GM19351 (cell line): ENCODE measurements around the gene KIF18B.

ENCODE experiments used
- ATAC-seq: cut with Tn5 transposase; IDR thresholded peaks from one replicate; pipeline ENCODE4 v1.9.1; 2021; ENCODE audit warnings: mild to moderate bottlenecking, moderate library complexity; ENCODE audit not compliant: unreplicated experiment

The KIF18B gene

GRCh38 chr17:44907729-44908470 is 39.7 kb downstream of the KIF18B start:
- no peak for ATAC-seq

- no peak for ATAC-seq
Measured at GRCh38 chr17:44906763-44907728, 40.5 kb downstream of the KIF18B start.

GRCh38 chr17:44906010-44906646 is 41.4 kb downstream of the KIF18B start:
- ATAC-seq = no peak

GRCh38 chr17:44905006-44906000 is 42.3 kb downstream of the KIF18B start:
- ATAC-seq = no peak

DNA sequence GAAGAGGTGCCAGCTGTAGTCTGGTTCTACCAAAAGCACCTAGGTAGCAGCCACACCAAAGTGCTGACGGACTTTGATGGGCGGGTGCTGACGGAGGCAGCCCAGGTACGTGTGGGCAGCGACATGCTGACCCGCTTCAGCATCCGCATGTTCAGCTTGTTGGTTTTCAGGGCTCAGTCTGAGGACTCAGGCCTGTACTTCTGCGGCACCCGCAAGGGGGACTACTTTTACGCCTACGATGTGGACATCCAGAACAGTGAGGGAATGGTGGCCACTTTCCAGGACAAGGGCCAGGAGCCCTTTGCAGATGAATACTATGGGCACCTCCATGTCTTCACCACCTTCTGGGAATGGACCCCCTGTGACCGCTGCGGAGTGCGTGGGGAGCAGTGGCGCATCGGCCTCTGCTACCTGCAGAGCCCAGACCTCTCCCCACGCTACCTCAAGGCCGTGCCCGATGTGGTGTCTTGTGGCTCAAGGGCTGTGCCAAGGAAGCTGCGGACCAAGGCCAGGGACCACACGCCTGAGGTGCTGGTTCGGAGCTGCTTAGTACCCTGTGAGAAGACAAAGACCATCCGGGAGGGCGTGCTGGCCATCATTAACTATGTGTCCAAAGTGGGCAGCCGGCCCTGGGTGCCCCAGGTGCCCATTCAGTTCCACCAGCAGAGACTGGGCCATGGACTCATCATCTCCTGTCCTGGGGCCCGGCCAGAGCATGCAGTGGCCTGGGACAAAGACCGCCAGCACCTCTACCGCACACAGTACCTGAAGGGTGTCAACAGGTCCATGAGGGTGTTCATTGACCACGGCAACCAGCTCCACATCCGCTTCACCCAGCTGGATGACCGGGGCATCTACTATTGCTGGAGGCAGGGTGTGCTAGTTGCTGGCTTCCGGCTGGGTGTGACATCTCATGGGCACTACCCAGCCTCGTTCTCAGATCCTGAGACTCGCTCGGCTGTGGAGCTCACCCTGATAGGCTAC is 43.3 kb downstream of the KIF18B start:
- no peak for ATAC-seq

DNA sequence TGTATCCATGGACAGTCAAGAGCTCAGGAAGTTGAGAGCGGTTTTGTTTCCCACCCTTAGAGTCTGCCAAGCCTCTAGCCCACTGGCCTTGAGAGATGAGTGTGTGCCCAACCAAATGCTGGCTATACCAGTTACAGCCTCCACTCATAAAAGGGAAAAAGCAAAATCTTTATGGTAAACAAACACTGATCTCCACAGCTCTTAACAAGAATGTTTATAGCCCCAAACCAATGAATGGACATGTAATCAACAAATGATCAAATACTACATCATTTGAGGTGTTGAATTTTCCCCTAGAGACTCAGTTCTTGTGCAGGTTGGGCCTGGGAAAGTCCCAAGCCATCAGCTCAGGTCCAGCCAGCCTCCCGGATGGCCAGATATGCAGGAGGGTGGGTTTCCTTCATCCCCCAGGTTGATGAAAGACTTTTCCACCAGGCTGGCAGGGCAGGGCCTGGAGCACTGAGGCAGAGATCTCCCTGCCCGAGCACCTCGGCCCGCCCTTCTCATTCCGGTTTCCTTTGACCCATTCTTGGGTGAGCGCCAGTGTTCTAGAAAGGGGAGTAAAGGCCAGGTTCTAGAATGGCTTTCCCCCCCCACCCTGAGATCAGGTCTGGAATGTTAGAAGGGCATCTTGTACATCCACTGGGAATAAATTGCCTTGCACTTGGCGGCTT is 44.4 kb downstream of the KIF18B start:
- ATAC-seq = no peak

GRCh38 chr17:44902135-44902760 is 45.3 kb downstream of the KIF18B start:
- no peak for ATAC-seq

DNA sequence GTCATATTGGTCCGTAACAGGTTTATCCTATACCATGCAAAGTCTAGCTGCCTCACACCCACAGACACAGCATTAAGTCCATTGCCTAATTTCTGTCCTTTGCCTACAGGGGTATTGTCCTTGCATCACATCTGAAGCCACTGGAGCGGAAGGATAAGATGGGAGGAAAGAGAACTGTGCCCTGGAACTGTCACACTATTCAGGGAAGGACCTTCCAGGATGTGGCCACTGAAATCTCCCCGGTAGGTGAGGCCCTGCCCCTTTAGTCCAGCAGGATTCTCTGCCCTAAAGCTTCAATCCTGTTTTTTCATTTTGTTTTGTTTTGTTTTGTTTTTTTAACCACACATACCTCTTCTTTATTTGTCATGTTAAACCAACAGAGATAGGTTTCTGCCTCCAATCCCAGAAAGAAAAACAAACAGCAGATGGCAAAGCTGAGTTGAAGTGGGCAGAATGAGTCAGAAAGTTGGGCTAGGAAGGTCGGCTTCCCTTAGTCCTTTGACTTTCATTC is 46.1 kb downstream of the KIF18B start:
- ATAC-seq = no peak

- no peak for ATAC-seq
Measured at GRCh38 chr17:44900894-44901293, 46.7 kb downstream of the KIF18B start.

DNA sequence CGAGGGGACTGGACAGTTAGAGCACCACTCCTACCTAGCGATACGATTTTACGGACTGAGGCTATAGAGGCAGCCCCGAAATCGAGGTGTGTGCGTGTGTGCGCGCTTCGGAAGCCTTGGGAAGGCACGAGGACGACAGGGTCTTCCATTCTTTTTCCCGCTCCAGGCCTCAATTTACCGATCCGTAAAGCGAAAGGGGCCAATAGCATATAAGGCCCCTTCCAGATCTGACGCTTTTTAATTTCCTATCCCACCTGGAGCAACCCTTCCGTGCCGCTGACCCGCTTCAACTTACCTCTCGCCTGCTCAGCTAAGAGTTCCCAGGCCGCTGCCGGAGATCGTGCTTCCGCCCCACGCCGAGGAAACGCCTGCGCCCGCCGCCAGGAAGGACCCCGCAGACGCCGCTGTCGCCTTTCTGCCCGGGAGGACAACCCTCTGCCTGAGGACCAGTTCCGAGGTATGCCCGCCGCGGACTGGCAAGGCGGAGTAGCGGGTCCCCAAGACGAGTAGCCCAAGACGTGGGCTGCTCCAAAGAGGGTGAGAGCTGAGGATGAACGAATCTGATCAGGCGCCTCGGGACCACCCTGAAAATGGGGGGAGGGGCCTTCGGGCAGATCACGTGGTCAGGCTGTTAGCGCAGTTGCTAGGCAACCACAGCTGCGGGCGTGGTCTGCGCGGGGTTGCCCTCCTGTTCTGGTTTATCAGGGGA is 48.3 kb downstream of the KIF18B start, which contains the start of gene EFTUD2:
Gene EFTUD2 (minus strand): TSS at position 372 of the 709 bp plus-strand sequence. CDS start 4,924 bp downstream, outside the sequence.
- peak; percentile 73 for ATAC-seq

GRCh38 chr17:44898768-44899073 is 48.9 kb downstream of the KIF18B start:
- ATAC-seq = no peak

DNA sequence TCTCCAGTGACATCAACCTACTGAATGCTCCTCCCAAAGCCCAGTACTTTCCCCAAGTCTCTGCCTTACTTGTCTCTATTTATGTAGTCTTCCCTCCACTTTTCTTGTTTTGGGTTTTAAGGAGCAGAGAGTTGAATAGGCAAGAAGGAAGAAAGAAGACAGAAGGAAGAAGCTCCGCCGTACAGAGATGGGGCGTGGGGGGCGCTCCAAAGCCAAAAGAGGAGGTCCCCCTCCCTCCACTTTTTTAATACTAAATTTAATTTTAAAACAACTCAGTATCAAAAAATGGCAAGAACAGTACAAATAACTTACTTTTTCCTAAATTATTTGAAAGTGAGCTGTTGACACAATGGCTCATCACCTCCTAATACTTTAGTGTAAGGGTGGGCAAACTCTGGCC is 52.9 kb downstream of the KIF18B start:
- no peak for ATAC-seq

DNA sequence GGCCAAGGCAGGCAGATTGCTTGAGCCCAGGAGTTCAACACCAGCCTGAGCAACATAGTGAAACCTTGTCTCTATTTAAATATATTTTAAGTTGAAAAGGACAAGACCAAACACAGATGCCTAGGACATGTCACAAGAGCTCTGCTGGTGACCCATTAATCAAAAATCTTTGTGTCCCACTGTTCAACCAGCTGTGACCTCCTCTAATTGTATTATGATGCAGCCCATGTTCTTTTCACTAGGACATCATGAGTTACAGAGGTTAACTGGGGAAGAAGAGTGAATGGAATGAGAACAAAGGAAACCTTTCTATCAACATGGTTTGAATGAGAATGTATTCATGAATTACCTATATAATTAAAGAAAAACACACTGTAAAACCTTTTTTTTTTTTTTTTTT is 55.3 kb downstream of the KIF18B start:
- ATAC-seq = no peak

DNA sequence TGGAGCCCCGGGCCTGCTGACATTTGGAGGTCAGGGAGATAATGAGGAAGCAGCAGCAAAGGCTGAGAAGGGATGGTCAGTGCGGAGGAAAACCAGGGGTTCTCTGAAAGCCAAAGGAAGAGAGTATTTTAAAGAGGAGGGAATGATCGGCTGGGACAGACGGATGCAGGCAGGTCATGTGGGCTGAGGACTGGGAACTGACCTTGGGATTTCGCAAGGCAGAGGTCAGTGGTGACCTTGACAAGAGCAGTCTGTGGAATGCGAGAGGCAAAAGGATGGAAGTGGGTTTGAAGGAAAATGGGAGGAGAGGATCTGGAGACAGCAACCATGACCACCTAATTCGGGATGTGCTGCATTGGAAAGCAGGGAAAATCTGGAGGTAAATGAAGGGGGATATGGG is 58.6 kb downstream of the KIF18B start:
- no peak for ATAC-seq

- no peak for ATAC-seq
Measured at GRCh38 chr17:44887971-44888954, 59.3 kb downstream of the KIF18B start.

DNA sequence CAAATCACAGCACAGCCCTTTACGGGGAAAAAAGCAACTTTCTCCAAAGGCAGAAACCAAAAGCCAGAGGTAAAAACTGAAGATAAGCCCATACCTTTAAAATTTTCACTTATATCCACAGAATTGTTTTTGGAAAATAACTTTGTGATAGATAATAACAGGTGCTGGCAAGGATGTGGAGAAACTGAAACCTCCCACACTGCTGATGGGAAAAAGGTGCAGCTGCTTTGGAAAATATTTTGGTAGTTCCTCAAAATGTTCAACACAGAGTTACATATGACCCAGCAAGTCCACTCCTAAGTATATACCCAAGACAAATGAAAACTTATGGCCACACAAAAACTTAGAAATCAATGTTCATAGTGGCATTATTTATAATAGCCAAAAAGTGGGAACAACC is 60.6 kb downstream of the KIF18B start:
- no peak for ATAC-seq
